Activated CD4-positive, alpha-beta T cell treated with anti-CD3 and anti-CD28 coated beads, Interleukin-2, amount 50 U/mL, for 24 hours (primary cell): ENCODE results near the gene THOC3.
"Not testable (repeated sequence)": the region's sequence is repeated elsewhere in the genome, so short reads cannot be mapped to it uniquely, and the experiment has no call there.

Experiments
- DNase-seq, 2 donors: peaks; one replicate each; pipeline ENCODE4 v3.0.0-alpha.2; 2020; ENCODE audit warnings: low read depth in 1 of 2, low spot score in 1 of 2

Gene THOC3

DNA sequence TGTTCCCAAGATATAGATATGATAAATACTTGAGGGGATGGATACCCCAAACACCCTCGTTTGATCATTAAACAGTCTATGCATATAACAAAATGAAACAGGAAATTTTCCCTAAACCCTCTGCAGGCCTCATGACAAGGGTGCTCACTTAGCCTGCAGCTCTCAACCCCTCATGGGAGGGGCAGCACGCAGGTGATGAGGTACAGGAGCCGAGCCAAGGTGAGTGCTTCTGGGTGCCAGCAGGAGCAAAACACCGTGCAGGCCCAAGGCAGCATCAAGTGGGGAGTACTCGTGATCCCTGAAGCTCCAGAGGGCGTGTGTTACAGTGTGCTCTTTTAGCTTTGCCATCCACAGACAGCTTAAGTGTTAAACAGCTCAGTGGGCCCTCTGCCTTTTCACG is 24.9 kb downstream of the THOC3 start:
- not testable (repeated sequence) for DNase-seq

DNA sequence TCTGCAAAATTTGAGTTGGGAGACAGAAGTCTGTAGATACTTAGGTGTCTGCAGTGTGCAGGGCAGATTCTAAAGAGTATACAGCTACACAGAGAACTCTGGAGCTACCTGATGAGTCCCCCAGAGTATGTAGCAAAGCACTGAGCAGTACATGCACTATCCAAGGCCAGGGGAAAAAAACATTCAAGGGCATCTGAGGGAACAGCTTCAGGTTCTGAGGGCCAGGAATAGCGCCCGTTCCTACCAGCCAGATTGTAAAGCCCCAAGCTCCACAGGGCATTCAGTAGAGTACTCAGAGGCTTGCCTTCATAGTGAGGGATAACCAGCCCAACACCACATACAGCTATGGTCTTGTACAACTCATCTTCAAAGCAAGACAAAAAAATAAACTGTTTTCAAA is 27.5 kb downstream of the THOC3 start:
- DNase-seq: not testable (repeated sequence)

DNA sequence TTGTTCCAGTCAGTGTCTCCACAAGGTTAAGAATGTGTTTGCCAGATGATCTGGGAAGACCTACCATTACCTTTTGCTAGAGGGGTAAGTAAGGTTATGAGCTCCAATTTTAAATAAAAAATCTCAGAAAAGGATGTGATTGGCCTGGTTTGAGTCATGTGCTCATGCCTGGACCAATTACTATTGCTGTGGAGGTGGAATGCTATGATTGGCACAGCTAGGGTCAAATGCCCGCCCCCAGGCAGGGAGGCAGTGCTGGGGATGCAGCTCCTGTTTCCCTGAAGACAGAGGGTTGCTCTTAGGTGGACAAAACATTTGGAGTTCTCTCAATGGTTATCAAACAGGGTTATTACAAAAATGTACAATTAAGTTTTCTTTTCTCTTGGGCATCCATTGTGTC is 29.6 kb downstream of the THOC3 start:
- DNase-seq: not testable (repeated sequence)

DNA sequence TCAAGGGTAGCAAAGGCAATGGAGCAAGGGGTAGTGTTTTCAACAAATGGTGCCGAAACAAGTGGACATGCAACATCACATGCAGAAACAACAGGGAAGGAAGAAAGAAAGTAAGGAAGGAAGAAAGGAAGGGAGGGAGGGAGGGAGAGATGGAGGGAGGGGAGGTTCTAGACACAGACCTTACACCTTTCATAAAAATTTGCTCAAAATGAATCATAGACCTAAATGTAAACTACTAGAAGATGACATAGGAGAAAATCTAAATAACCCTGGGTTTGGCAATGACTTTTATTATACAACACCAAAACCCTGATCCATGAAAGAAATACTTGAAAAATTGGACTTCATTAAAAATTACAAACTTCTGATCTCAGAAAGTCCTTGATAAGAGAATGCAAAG is 39.4 kb downstream of the THOC3 start:
- DNase-seq: not testable (repeated sequence)

DNA sequence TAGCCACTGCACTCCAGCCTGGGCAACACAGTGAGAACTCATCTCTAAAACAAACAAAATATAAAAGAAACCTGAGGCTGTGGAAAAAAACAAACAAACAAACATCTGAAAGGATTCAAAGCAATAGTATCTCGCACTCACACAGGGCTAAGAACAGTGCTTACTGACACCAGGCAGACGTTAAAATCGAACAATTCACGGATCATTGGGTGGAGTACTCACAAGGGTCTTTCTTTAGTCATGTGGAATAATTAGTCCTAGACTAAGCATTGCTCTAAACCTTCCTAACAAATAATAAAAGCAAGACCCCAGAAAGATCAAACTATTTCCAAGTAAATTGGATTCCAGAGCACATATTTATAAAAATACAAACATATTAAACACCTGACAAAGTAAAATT is 43.0 kb downstream of the THOC3 start:
- DNase-seq: not testable (repeated sequence)

DNA sequence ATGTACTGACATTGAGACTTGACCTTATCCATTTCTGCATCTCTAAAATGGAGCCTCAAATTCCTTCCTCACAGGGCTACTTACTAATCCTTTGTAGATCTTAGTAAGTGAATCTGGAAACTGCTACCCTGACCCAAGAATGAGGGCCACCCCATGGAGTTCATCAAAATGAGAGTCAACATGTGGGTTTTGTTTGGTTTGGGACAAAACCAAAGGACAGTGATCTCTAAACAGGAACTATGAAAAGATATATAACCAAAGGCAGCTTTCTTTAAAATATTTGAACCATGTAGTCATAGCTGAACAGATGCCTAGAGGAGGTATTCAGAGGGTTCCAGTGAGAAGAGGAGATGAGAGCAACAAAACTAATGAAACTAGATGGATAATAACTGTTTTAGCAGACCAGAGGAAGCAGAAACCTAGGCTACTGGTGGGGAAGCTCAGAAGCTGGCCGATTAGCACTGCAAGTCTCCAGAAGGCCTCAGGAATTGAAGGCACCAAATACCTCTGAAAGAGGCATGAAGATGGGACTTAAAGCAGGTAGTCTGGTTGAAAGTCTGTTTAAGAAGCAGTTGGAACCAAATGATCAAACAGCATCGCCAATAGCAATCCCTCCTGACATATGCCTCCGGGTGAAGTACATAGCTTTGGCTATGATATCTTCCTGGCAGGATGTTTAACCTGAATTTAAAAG is 45.8 kb downstream of the THOC3 start:
- DNase-seq: no peak

DNA sequence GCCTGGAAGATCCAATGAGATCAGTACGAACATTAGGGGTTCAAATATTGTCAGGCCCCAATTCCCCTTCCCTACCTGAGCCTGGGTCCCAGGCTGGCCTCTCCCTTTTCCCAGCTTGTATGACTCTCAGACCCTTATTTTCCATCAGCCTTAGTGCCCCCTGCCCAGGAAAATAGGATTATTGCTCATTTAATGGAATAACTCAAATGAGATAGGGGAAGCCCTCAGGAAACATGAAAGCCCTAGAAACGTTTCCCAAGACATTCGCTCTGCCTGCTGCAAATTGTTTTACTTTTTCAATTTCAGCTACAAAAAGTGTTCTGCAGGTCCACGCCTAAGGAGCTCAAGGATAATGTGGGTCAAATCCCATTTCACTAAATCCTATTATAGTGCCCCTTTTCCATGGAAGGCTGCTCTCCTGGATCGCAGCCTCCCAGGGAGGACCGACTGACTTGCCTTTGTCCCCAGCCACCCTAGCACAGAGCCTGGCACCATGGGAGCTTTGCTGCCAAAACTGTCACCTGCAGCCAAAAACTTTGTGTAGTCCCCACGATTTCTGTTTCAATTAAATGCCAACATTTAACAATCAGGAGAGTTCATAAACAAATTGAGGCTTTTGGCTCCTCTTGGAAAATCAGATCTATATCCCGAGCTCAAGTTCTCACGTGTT is 46.9 kb downstream of the THOC3 start:
- DNase-seq: no peak

DNA sequence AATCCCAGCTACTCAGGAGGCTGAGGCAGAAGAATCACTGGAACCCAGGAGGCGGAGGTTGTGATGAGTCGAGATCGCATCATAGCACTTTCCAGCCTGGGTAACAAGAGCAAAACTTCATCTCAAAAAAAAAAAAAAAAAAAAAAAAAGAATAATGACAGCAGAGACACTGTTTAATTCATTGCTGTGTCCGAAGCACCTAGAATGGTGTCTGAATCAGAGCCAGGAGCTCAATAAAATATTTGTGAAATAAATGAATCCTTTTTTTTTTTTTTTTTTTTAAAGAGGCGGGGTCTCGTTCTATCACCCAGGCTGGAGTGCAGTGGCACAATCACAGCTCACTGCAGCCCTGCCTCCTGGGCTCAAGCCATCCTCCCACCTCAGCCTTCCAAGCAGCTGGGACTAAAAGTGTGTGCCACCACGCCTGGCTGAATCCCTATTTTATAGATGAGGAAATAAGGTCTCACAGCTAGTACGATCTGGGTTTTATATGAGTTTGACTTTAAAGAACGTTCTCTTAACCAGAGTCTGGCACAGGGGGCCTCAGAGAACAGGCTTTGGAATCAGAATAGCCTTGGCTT is 47.8 kb downstream of the THOC3 start:
- DNase-seq: no peak

DNA sequence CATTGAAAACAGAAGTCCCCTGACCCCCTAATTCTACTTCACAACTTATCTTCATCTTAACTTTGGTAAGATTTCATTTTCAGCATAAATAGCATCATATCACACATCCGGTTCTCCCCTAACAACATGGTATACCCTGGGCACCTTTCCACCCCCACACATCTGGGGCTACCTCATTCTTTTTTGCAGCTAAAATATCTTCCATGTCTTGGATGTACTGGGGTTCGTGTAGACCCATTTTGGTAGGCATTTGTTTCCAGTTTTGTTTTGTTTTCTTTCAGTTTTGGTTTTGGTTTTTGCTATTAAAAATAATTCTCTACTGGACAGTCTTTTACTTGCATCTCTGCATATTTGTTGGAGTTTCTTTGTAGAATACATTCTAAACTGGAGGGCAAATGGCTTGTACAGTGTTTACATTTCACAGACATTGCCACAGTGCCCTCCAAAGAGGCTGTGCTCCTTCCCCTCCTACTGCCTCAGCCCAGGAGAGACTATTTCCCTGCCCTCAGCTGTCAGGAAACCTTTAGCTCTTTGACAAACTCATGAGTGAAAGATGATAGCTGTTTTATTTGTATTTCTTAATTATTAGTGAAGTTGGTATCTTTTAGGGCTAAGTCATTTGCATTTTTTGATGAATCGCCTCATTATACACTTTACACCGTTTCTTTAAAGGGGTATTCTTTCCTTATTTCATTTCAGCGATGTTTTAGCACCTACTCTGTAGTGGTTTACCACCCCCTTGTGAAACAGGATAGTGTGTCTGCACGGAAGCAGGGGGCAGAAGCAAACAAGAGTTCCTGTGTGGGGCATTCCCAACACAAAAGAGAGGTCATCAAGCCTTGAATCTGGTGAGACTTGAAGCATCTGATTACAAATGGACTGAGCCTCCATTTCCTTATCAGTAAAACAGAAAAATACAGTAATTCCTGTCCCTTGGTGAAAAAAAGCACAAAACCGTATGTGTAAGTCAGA is 52.8 kb downstream of the THOC3 start:
- DNase-seq: not testable (repeated sequence)

DNA sequence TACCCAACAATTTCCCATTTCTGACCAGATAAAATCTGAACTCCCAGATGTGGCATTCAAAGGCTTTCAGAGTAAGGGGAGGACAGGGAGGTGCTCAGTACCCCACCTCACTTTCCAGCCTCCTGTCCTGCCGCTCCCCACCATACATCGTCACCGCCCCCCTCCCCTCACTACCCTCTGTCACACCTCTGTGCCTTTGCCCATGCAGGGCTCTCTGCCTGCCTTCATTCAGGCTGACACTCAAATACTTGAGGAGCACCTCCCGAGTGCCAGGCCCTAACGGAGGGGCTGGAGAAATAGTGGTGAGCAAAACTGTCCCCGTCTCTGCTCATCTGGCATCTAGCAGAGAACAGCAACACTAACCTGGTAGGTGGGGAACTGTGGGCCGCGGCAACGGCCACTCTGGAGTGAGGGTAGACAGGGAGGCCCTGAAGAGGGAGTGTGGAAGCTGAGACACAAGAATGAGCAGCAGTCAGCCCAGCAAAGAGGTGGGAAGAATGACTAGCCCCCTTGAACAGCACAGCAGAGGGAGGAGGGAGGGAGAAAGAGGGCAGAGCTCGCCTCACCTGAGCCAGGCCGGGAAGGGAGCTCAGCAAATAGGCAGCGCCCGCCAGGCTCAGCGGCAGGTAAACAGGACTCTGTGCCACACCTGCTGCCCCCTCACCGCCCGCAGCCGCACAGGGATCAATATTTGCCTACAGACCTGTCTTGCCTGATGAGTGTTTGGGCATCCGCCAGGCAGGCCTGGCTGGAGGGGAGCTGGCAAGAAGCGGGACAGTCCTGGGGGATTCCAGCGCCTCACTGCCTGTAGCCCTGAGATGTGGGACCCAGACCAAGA is 54.1 kb downstream of the THOC3 start:
- DNase-seq: not testable (repeated sequence)

DNA sequence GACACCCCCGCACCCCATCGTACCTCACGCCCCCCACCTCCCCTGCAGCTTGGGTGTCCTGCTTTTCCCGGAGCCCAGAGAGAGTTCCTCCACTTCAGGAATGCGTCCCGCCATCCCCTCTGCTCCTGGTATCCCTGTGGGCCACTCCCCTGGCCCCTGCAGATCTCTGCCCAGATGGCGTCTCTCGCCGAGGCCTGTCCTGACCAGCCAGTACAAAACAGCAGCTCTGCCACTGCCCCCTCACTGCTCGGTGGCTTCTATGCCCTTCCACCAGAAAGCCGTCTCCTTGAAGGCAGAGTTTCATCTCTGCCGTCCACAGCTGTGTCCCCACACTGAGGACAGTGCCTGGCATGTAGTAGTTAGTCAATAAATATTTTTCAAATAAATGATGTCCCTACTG is 58.0 kb downstream of the THOC3 start:
- DNase-seq: not testable (repeated sequence)
